Smooth muscle cell (in vitro differentiated cells): Measurements from ENCODE around the gene WBP4. TPM values are rescaled to one million over a fixed set of nuclear protein-coding genes. Genes with fewer than 3 reads are reported as not detected.

Experiments
- DNase-seq: peaks from one replicate; lab custom pipeline; 2025; ENCODE audit not compliant: unreplicated experiment; lab: John Stamatoyannopoulos, UW
- H2AFZ ChIP-seq: fragments of 200-600 bp; sonication (generic); 2 replicates; pipeline ENCODE4 v1.6.0; 2016; ENCODE audit warnings: antibody characterized with exemption, low read depth, mild to moderate bottlenecking
- H3F3A ChIP-seq: fragments of 200-600 bp; sonication (generic); 2 replicates; pipeline ENCODE4 v1.6.0; 2017; ENCODE audit warnings: antibody characterized with exemption, low read depth
- H3K27ac ChIP-seq: fragments of 200-600 bp; sonication (generic); 2 replicates; pipeline ENCODE4 v1.5.1; 2016; ENCODE audit warnings: low read depth, mild to moderate bottlenecking
- H3K27me3 ChIP-seq: fragments of 200-600 bp; sonication (generic); 2 replicates; pipeline ENCODE4 v1.6.1; 2016; ENCODE audit warnings: low read depth, mild to moderate bottlenecking
- H3K36me3 ChIP-seq: fragments of 200-600 bp; sonication (generic); 2 replicates; pipeline ENCODE4 v1.5.1; 2016; ENCODE audit warnings: low read depth
- H3K4me1 ChIP-seq: fragments of 200-600 bp; sonication (generic); 2 replicates; pipeline ENCODE4 v1.5.1; 2016; ENCODE audit warnings: low read depth
- H3K4me2 ChIP-seq: fragments of 200-600 bp; sonication (generic); 2 replicates; pipeline ENCODE4 v1.6.0; 2016; ENCODE audit warnings: mild to moderate bottlenecking
- H3K4me3 ChIP-seq: fragments of 200-600 bp; sonication (generic); 2 replicates; pipeline ENCODE4 v1.5.1; 2016; ENCODE audit warnings: mild to moderate bottlenecking
- H3K79me2 ChIP-seq: fragments of 200-600 bp; sonication (generic); 2 replicates; pipeline ENCODE4 v1.6.0; 2016; ENCODE audit warnings: low read depth, mild to moderate bottlenecking
- H3K9ac ChIP-seq: fragments of 200-600 bp; sonication (generic); 2 replicates; pipeline ENCODE4 v1.6.0; 2016; ENCODE audit warnings: low read depth
- H3K9me3 ChIP-seq: fragments of 200-600 bp; sonication (generic); replicated peaks from 2 replicates; pipeline ENCODE4 v1.5.1; 2016; ENCODE audit warnings: low read depth
- H4K20me1 ChIP-seq: fragments of 200-600 bp; sonication (generic); 2 replicates; pipeline ENCODE4 v1.6.0; 2016; ENCODE audit warnings: low read depth
- WGBS: methylation state at CpG from one replicate; pipeline ENCODE4 v1.1.7; 2016; ENCODE audit warnings: low lambda C conversion rate; 5-methylcytosine and 5-hydroxymethylcytosine counted together
- polyA plus RNA-seq: library from polyadenylated mRNA; unstranded; fragments of >200 nt; fragmentation: Nextera tagmentation; extraction: Ambion mirVana; gene quantifications from 2 replicates; pipeline ENCODE4 v1.2.1, GENCODE V29; 2016
- total RNA-seq: library from RNA; depleted of rRNA; stranded (reverse); fragments of >200 nt; gene quantifications from 2 replicates; pipeline ENCODE4 v1.2.3, GENCODE V29; 2014
- TF ChIP-seq, protein P1 (sequence below): fragments of 200-600 bp; sonication (generic); IDR thresholded peaks from 2 replicates; pipeline ENCODE4 v1.5.1; 2017; ENCODE audit warnings: borderline replicate concordance, mild to moderate bottlenecking, antibody characterized with exemption; ENCODE audit not compliant: insufficient read depth, poor library complexity, severe bottlenecking

WBP4 gene
- total and polyA plus RNA-seq, 2 experiments from 2014 or later: 4.7 to 5.0 TPM

- TF ChIP-seq, protein P1, sequence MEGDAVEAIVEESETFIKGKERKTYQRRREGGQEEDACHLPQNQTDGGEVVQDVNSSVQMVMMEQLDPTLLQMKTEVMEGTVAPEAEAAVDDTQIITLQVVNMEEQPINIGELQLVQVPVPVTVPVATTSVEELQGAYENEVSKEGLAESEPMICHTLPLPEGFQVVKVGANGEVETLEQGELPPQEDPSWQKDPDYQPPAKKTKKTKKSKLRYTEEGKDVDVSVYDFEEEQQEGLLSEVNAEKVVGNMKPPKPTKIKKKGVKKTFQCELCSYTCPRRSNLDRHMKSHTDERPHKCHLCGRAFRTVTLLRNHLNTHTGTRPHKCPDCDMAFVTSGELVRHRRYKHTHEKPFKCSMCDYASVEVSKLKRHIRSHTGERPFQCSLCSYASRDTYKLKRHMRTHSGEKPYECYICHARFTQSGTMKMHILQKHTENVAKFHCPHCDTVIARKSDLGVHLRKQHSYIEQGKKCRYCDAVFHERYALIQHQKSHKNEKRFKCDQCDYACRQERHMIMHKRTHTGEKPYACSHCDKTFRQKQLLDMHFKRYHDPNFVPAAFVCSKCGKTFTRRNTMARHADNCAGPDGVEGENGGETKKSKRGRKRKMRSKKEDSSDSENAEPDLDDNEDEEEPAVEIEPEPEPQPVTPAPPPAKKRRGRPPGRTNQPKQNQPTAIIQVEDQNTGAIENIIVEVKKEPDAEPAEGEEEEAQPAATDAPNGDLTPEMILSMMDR: no peak
Observed at GRCh38 chr13:41053384-41053826, 7.9 kb upstream of the WBP4 start.

GRCh38 chr13:41054212-41054877, 7.0 kb upstream of the WBP4 start:
- H3K79me2 ChIP-seq: peaks cover 100% of the 10 kb centered on the region
- H3K27me3 ChIP-seq: no peaks in the 10 kb centered on the region
- no peak for DNase-seq
- WGBS: 77% methylated on average over 9 of the region's 9 CpGs
- H4K20me1 ChIP-seq: peaks cover 97% of the 10 kb centered on the region
- no peak overlapping the region for H2AFZ ChIP-seq
- H3F3A ChIP-seq: no peaks in the 10 kb centered on the region
- peak overlapping the region; percentile 16 for H3K27ac ChIP-seq
- H3K4me1 ChIP-seq: peaks cover 9% of the 10 kb centered on the region
- no peaks in the 10 kb centered on the region for H3K9me3 ChIP-seq
- H3K4me2 ChIP-seq: peak overlapping the region; percentile 4
- no peaks in the 10 kb centered on the region for H3K36me3 ChIP-seq
- no peak overlapping the region for H3K9ac ChIP-seq
- no peak overlapping the region for H3K4me3 ChIP-seq
- TF ChIP-seq, protein P1: peak; percentile 47

More at GRCh38 chr13:41053384-41053826, 7.9 kb upstream of the WBP4 start:
- H3K4me1 ChIP-seq: peaks cover 1% of the 10 kb centered on the region
- H3K36me3 ChIP-seq: no peaks in the 10 kb centered on the region
- H3K27ac ChIP-seq: peak overlapping the region; percentile 16
- no peaks in the 10 kb centered on the region for H3K9me3 ChIP-seq
- H2AFZ ChIP-seq: no peak overlapping the region
- H3F3A ChIP-seq: no peaks in the 10 kb centered on the region
- H3K4me3 ChIP-seq: no peak overlapping the region
- peaks cover 100% of the 10 kb centered on the region for H3K79me2 ChIP-seq
- 81% methylated on average over 2 of the region's 2 CpGs for WGBS
- no peaks in the 10 kb centered on the region for H3K27me3 ChIP-seq
- H4K20me1 ChIP-seq: peaks cover 94% of the 10 kb centered on the region
- H3K4me2 ChIP-seq: no peak overlapping the region
- no peak for DNase-seq
- no peak overlapping the region for H3K9ac ChIP-seq

DNA sequence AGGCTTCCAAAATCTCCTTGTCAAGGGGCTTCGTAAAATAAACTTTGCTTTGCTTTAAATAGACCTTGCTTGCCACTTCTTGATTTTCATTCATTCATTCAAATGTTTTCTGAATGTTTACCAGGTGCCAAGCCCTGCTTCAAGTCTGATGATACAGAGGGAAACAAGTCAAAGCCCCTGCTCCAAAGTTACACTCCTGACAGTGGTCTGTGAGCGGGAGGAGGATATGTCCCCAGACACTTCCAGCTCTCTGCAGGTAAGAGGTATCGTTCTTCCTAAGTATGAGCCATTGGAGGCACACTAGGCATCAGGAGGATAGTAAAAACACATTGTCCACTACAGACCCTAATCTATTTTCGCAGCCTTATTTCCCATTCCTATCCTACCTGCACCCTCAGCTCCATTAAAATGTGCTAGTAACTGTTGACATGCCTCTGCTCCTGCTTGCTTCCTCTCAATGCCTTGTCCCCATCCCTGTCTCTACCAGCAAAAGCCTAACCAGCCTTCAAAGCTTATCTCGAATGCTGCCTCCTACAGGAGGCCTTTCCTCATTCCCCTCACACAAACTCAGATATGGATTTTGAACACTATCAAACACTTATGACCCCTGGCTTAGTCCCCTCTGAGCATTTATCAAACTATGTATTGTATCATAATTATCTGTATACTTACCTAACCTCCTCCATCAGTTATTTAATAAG, 6.2 kb upstream of the WBP4 start:
- Histone ChIP-seq H3K9ac (no peak overlapping the region), H3K4me3 (no peak overlapping the region), H4K20me1 (peaks cover 97% of the 10 kb centered on the region), H3K9me3 (no peaks in the 10 kb centered on the region), H3K4me1 (peaks cover 9% of the 10 kb centered on the region), H3K36me3 (no peaks in the 10 kb centered on the region), H3K27me3 (no peaks in the 10 kb centered on the region), H3K79me2 (peaks cover 98% of the 10 kb centered on the region), H3F3A (no peaks in the 10 kb centered on the region), H3K4me2 (peak overlapping the region; percentile 4), H3K27ac (no peak overlapping the region), H2AFZ (no peak overlapping the region)
- no peak for DNase-seq
- 91% methylated on average over 5 of the region's 5 CpGs for WGBS
- TF ChIP-seq, protein P1: peak; percentile 14
